Karpas-422 (cell line): ENCODE data around the gene VKORC1. TPM values are rescaled to one million over a fixed set of nuclear protein-coding genes. Genes with fewer than 3 reads are reported as not detected.

Experiments
- DNase-seq: peaks from one replicate; pipeline ENCODE4 v3.0.0-alpha.2; 2015
- H2AFZ ChIP-seq: fragments of 200-600 bp; sonication (generic); 2 replicates; pipeline ENCODE4 v1.6.1; 2014; ENCODE audit warnings: antibody characterized with exemption, low read length, mixed read lengths
- H3K27ac ChIP-seq: fragments of 200-600 bp; sonication (generic); 2 replicates; pipeline ENCODE4 v1.5.1; 2014; ENCODE audit warnings: mild to moderate bottlenecking, low read length, moderate library complexity
- H3K27me3 ChIP-seq: fragments of 200-600 bp; sonication (generic); 2 replicates; pipeline ENCODE4 v1.6.1; 2014; ENCODE audit warnings: low read length, mixed read lengths
- H3K36me3 ChIP-seq: fragments of 200-600 bp; sonication (generic); 2 replicates; pipeline ENCODE4 v1.6.1; 2014; ENCODE audit warnings: low read length, mixed read lengths; ENCODE audit not compliant: insufficient read depth
- H3K4me1 ChIP-seq: fragments of 200-600 bp; sonication (generic); 2 replicates; pipeline ENCODE4 v1.6.1; 2014; ENCODE audit warnings: mild to moderate bottlenecking, low read length, mixed read lengths
- H3K4me2 ChIP-seq: fragments of 200-600 bp; sonication (generic); 2 replicates; pipeline ENCODE4 v1.6.1; 2014; ENCODE audit warnings: low read length, low read depth, mild to moderate bottlenecking; ENCODE audit not compliant: poor library complexity, severe bottlenecking
- H3K4me3 ChIP-seq: fragments of 200-600 bp; sonication (generic); 2 replicates; pipeline ENCODE4 v1.5.1; 2014; ENCODE audit warnings: mild to moderate bottlenecking, antibody characterized with exemption, low read length, mixed read lengths
- H3K79me2 ChIP-seq: fragments of 200-600 bp; sonication (generic); 2 replicates; pipeline ENCODE4 v1.6.1; 2014; ENCODE audit warnings: mild to moderate bottlenecking, low read length, mixed read lengths
- H3K9ac ChIP-seq: fragments of 200-600 bp; sonication (generic); 2 replicates; pipeline ENCODE4 v1.6.0; 2014; ENCODE audit warnings: low read length
- H3K9me2 ChIP-seq: fragments of 200-600 bp; sonication (generic), shearing (Covaris generic); replicated peaks from 2 replicates; pipeline ENCODE4 v1.6.0; 2014; ENCODE audit warnings: mild to moderate bottlenecking, low read length, moderate library complexity; ENCODE audit not compliant: insufficient read depth
- H3K9me3 ChIP-seq: fragments of 300-700, 200-600 bp; sonication (generic); 2 replicates; pipeline ENCODE4 v1.6.1; 2014; ENCODE audit warnings: low read length, mixed read lengths
- H4K20me1 ChIP-seq: fragments of 200-600 bp; sonication (generic); 2 replicates; pipeline ENCODE4 v1.6.1; 2014; ENCODE audit warnings: mild to moderate bottlenecking, antibody characterized with exemption, low read length, low read depth; ENCODE audit not compliant: insufficient read depth
- total RNA-seq: library from RNA; depleted of rRNA; stranded (reverse); fragments of >200 nt; shearing (Covaris generic); gene quantifications from 2 replicates; pipeline ENCODE4 v1.2.3, GENCODE V29; 2014; ENCODE audit warnings: low replicate concordance

The VKORC1 gene
- total RNA-seq, 1 experiment from 2014 or later, result 70.2 TPM

- H3K9ac ChIP-seq, result no peak overlapping the region
- H3K27me3 ChIP-seq, result no peaks in the 10 kb centered on the region
- H3K36me3 ChIP-seq, result no peaks in the 10 kb centered on the region
- H3K4me2 ChIP-seq, result no peak overlapping the region
- H3K27ac ChIP-seq, result no peak overlapping the region
- H3K4me3 ChIP-seq, result no peak overlapping the region
- H4K20me1 ChIP-seq, result no peaks in the 10 kb centered on the region
- H3K9me2 ChIP-seq, result no peaks in the 10 kb centered on the region
- no peak for DNase-seq
- H3K9me3 ChIP-seq, result no peaks in the 10 kb centered on the region
- H3K4me1 ChIP-seq, result no peaks in the 10 kb centered on the region
- no peak overlapping the region for H2AFZ ChIP-seq
- no peaks in the 10 kb centered on the region for H3K79me2 ChIP-seq
These were observed 37.3 kb upstream of the VKORC1 start for GRCh38 chr16:31131841-31132271.

- H3K4me1 ChIP-seq, result no peaks in the 10 kb centered on the region
- no peak overlapping the region for H3K4me2 ChIP-seq
- H3K79me2 ChIP-seq, result no peaks in the 10 kb centered on the region
- H3K27me3 ChIP-seq, result no peaks in the 10 kb centered on the region
- H3K9ac ChIP-seq, result no peak overlapping the region
- DNase-seq, result no peak
- H4K20me1 ChIP-seq, result no peaks in the 10 kb centered on the region
- H3K27ac ChIP-seq, result no peak overlapping the region
- H3K9me2 ChIP-seq, result no peaks in the 10 kb centered on the region
- no peaks in the 10 kb centered on the region for H3K9me3 ChIP-seq
- no peaks in the 10 kb centered on the region for H3K36me3 ChIP-seq
- H3K4me3 ChIP-seq, result no peak overlapping the region
- no peak overlapping the region for H2AFZ ChIP-seq
These were observed 36.8 kb upstream of the VKORC1 start for GRCh38 chr16:31131416-31131815.

GRCh38 chr16:31130899-31131298 lies 36.3 kb upstream of the VKORC1 start:
- H3K79me2 ChIP-seq, result no peaks in the 10 kb centered on the region
- no peaks in the 10 kb centered on the region for H3K36me3 ChIP-seq
- no peaks in the 10 kb centered on the region for H3K27me3 ChIP-seq
- no peak overlapping the region for H3K27ac ChIP-seq
- H3K4me3 ChIP-seq, result no peak overlapping the region
- no peak overlapping the region for H3K9ac ChIP-seq
- no peaks in the 10 kb centered on the region for H3K9me2 ChIP-seq
- DNase-seq, result no peak
- no peak overlapping the region for H2AFZ ChIP-seq
- H3K9me3 ChIP-seq, result no peaks in the 10 kb centered on the region
- no peak overlapping the region for H3K4me2 ChIP-seq
- no peaks in the 10 kb centered on the region for H4K20me1 ChIP-seq
- H3K4me1 ChIP-seq, result no peaks in the 10 kb centered on the region

- DNase-seq, result no peak
- no peaks in the 10 kb centered on the region for H3K79me2 ChIP-seq
- no peaks in the 10 kb centered on the region for H3K9me2 ChIP-seq
- H4K20me1 ChIP-seq, result no peaks in the 10 kb centered on the region
- no peaks in the 10 kb centered on the region for H3K4me1 ChIP-seq
- no peaks in the 10 kb centered on the region for H3K27me3 ChIP-seq
- no peak overlapping the region for H2AFZ ChIP-seq
- H3K4me2 ChIP-seq, result no peak overlapping the region
- no peaks in the 10 kb centered on the region for H3K9me3 ChIP-seq
- no peak overlapping the region for H3K9ac ChIP-seq
- no peaks in the 10 kb centered on the region for H3K36me3 ChIP-seq
- H3K4me3 ChIP-seq, result no peak overlapping the region
- no peak overlapping the region for H3K27ac ChIP-seq
These were observed 35.8 kb upstream of the VKORC1 start for GRCh38 chr16:31130336-31130891.

GRCh38 chr16:31129568-31130335 lies 35.2 kb upstream of the VKORC1 start:
- Histone ChIP-seq H3K4me3 (no peak overlapping the region), H4K20me1 (no peaks in the 10 kb centered on the region), H3K79me2 (no peaks in the 10 kb centered on the region), H3K9me2 (no peaks in the 10 kb centered on the region), H3K4me1 (no peaks in the 10 kb centered on the region), H3K4me2 (no peak overlapping the region), H2AFZ (no peak overlapping the region), H3K27ac (no peak overlapping the region), H3K9me3 (no peaks in the 10 kb centered on the region), H3K27me3 (no peaks in the 10 kb centered on the region), H3K36me3 (no peaks in the 10 kb centered on the region), H3K9ac (no peak overlapping the region)
- no peak for DNase-seq

GRCh38 chr16:31128711-31129567 lies 34.3 kb upstream of the VKORC1 start:
- Histone ChIP-seq H3K9me2 (no peaks in the 10 kb centered on the region), H3K36me3 (no peaks in the 10 kb centered on the region)

GRCh38 chr16:31127182-31127581 lies 32.6 kb upstream of the VKORC1 start:
- no peaks in the 10 kb centered on the region for H3K79me2 ChIP-seq
- H2AFZ ChIP-seq, result no peak overlapping the region
- H4K20me1 ChIP-seq, result no peaks in the 10 kb centered on the region
- no peak overlapping the region for H3K4me2 ChIP-seq
- no peak overlapping the region for H3K9ac ChIP-seq
- no peak for DNase-seq
- peaks cover 2% of the 10 kb centered on the region for H3K36me3 ChIP-seq
- H3K9me3 ChIP-seq, result no peaks in the 10 kb centered on the region
- no peak overlapping the region for H3K27ac ChIP-seq
- no peaks in the 10 kb centered on the region for H3K4me1 ChIP-seq
- no peaks in the 10 kb centered on the region for H3K27me3 ChIP-seq
- no peak overlapping the region for H3K4me3 ChIP-seq
- no peaks in the 10 kb centered on the region for H3K9me2 ChIP-seq

More at GRCh38 chr16:31128711-31129567, 34.3 kb upstream of the VKORC1 start:
- Histone ChIP-seq H3K9ac (no peak overlapping the region), H4K20me1 (no peaks in the 10 kb centered on the region), H3K27ac (no peak overlapping the region), H3K79me2 (no peaks in the 10 kb centered on the region), H3K4me1 (no peaks in the 10 kb centered on the region), H3K4me3 (no peak overlapping the region), H3K9me3 (no peaks in the 10 kb centered on the region), H3K27me3 (no peaks in the 10 kb centered on the region), H3K4me2 (no peak overlapping the region), H2AFZ (no peak overlapping the region)
- DNase-seq, result no peak

- DNase-seq, result no peak
- no peaks in the 10 kb centered on the region for H3K27me3 ChIP-seq
- peaks cover 9% of the 10 kb centered on the region for H3K36me3 ChIP-seq
- no peaks in the 10 kb centered on the region for H4K20me1 ChIP-seq
- H3K9ac ChIP-seq, result no peak overlapping the region
- no peak overlapping the region for H3K4me2 ChIP-seq
- H3K9me3 ChIP-seq, result no peaks in the 10 kb centered on the region
- no peaks in the 10 kb centered on the region for H3K9me2 ChIP-seq
- H3K4me1 ChIP-seq, result no peaks in the 10 kb centered on the region
- H3K79me2 ChIP-seq, result no peaks in the 10 kb centered on the region
- H3K27ac ChIP-seq, result no peak overlapping the region
- H3K4me3 ChIP-seq, result no peak overlapping the region
- no peak overlapping the region for H2AFZ ChIP-seq
These were observed 31.2 kb upstream of the VKORC1 start for GRCh38 chr16:31125844-31126243.
